ENCODE data around the gene TRPC4AP.
"Not testable (repeated sequence)": the region's sequence is repeated elsewhere in the genome, so short reads cannot be mapped to it uniquely, and the experiment has no call there.

TRPC4AP gene

GRCh38 chr20:35116258-35116657, 23.7 kb upstream of the TRPC4AP start:
- H3K4me3 ChIP-seq (ENCODE audit: low read length) = no peak overlapping the region
- no peak for TF ChIP-seq ZNF274 (IDR thresholded peaks at IDR 0.05; ENCODE audit: low read depth, low read length)

GRCh38 chr20:35115606-35116005, 23.0 kb upstream of the TRPC4AP start:
- no peak for TF ChIP-seq ZNF274 (IDR thresholded peaks at IDR 0.05; ENCODE audit: low read depth, low read length)

GRCh38 chr20:35112276-35112675, 19.7 kb upstream of the TRPC4AP start:
- not testable (repeated sequence) for H3K4me3 ChIP-seq (ENCODE audit: low read length)

More at GRCh38 chr20:35115606-35116005, 23.0 kb upstream of the TRPC4AP start:
- H3K4me3 ChIP-seq (ENCODE audit: low read length) = no peak overlapping the region

- TF ChIP-seq ZNF274 (IDR thresholded peaks at IDR 0.05; ENCODE audit: low read depth, low read length) = no peak
- H3K4me3 ChIP-seq (ENCODE audit: low read length) = no peak overlapping the region
Measured at GRCh38 chr20:35111141-35111888, 18.7 kb upstream of the TRPC4AP start.

- no peak overlapping the region for H3K4me3 ChIP-seq (ENCODE audit: low read length)
- TF ChIP-seq ZNF274 (IDR thresholded peaks at IDR 0.05; ENCODE audit: low read depth, low read length) = no peak
Measured at GRCh38 chr20:35108921-35109320, 16.3 kb upstream of the TRPC4AP start.

- TF ChIP-seq ZNF274 (IDR thresholded peaks at IDR 0.05; ENCODE audit: low read depth, low read length) = no peak
- H3K4me3 ChIP-seq (ENCODE audit: low read length) = no peak overlapping the region
Measured at GRCh38 chr20:35106827-35107380, 14.3 kb upstream of the TRPC4AP start.

- no peak overlapping the region for H3K4me3 ChIP-seq (ENCODE audit: low read length)
- no peak for TF ChIP-seq ZNF274 (IDR thresholded peaks at IDR 0.05; ENCODE audit: low read depth, low read length)
Measured at GRCh38 chr20:35104685-35105295, 12.2 kb upstream of the TRPC4AP start.

- no peak overlapping the region for H3K4me3 ChIP-seq (ENCODE audit: low read length)
- TF ChIP-seq ZNF274 (IDR thresholded peaks at IDR 0.05; ENCODE audit: low read depth, low read length) = no peak
Measured at GRCh38 chr20:35101620-35102019, 9.0 kb upstream of the TRPC4AP start.

- H3K4me3 ChIP-seq (ENCODE audit: low read length) = no peak overlapping the region; the same call in 1 of the 2 replicates
- no peak for TF ChIP-seq ZNF274 (IDR thresholded peaks at IDR 0.05; ENCODE audit: low read depth, low read length)
Measured at GRCh38 chr20:35093267-35093884, 769 bp upstream of the TRPC4AP start.

- no peak for TF ChIP-seq ZNF274 (IDR thresholded peaks at IDR 0.05; ENCODE audit: low read depth, low read length)
- peak overlapping the region; percentile 91 for H3K4me3 ChIP-seq (ENCODE audit: low read length)
Measured at GRCh38 chr20:35091816-35092523, 637 bp downstream of the TRPC4AP start.

GRCh38 chr20:35088231-35089145, 4.1 kb downstream of the TRPC4AP start:
- no peak overlapping the region for H3K4me3 ChIP-seq (ENCODE audit: low read length)
- no peak for TF ChIP-seq ZNF274 (IDR thresholded peaks at IDR 0.05; ENCODE audit: low read depth, low read length)

- no peak overlapping the region for H3K4me3 ChIP-seq (ENCODE audit: low read length)
- no peak for TF ChIP-seq ZNF274 (IDR thresholded peaks at IDR 0.05; ENCODE audit: low read depth, low read length)
Measured at GRCh38 chr20:35087791-35088190, 4.8 kb downstream of the TRPC4AP start.

- TF ChIP-seq ZNF274 (IDR thresholded peaks at IDR 0.05; ENCODE audit: low read depth, low read length) = no peak
- H3K4me3 ChIP-seq (ENCODE audit: low read length) = no peak overlapping the region
Measured at GRCh38 chr20:35087355-35087754, 5.3 kb downstream of the TRPC4AP start.

Measured in GM08714 (cell line).